Measurements from ENCODE around the gene GPATCH4. TPM values are rescaled to one million over a fixed set of nuclear protein-coding genes. Genes with fewer than 3 reads are reported as not detected.

Gene GPATCH4
- total and polyA plus RNA-seq, 2 of the 4 experiments (the other 2 are of a cell fraction): 32.6 to 41.8 TPM

GRCh38 chr1:156624814-156625435 is 23.6 kb upstream of the GPATCH4 start:
- Histone ChIP-seq H3K9ac (ENCODE audit: low read depth, low read length) (no peak overlapping the region), H2AK5ac (ENCODE audit: low read depth, low read length) (no peak overlapping the region), H4K91ac (ENCODE audit: insufficient read depth, low read depth, low read length) (no peak overlapping the region), H3K9me1 (ENCODE audit: insufficient read depth, low read length) (no peaks in the 10 kb centered on the region), H4K20me1 (ENCODE audit: insufficient read depth, low read length) (peaks cover 7% of the 10 kb centered on the region), H3K4ac (ENCODE audit: low read depth, low read length) (no peak overlapping the region), H3K27ac (ENCODE audit: insufficient read depth, low read length) (no peak overlapping the region), H4K8ac (ENCODE audit: low read depth in 2 of 2, low read length in 2 of 2) (no peak overlapping the region), H3K4me1 (ENCODE audit: control insufficient read depth, insufficient read depth, low read length) (peaks cover 4% of the 10 kb centered on the region), H4K5ac (ENCODE audit: low read depth, low read length) (no peak overlapping the region), H3K4me2 (ENCODE audit: low read depth, low read length) (peak overlapping the region; percentile 90), H2AK9ac (replicated peaks; ENCODE audit: low read depth, low read length, poor library complexity) (no peak overlapping the region), H2BK120ac (ENCODE audit: low read depth, low read length) (no peak overlapping the region), H2BK20ac (ENCODE audit: low read depth, low read length) (no peak overlapping the region), H3K79me1 (ENCODE audit: low read depth in 1 of 2, low read length in 2 of 2) (no peaks in the 10 kb centered on the region), H3K27me3 (ENCODE audit: control insufficient read depth, insufficient read depth, low read length) (peaks cover 58% of the 10 kb centered on the region), H3K14ac (replicated peaks; ENCODE audit: low read depth, low read length) (no peak overlapping the region), H3K18ac (ENCODE audit: low read depth, low read length) (no peak overlapping the region), H3K23ac (ENCODE audit: low read depth, low read length) (no peak overlapping the region), H2AFZ (replicated peaks; ENCODE audit: low read length, poor library complexity) (peak overlapping the region; percentile 86), H3K56ac (ENCODE audit: extremely low read depth, insufficient read depth, low read length) (no peak overlapping the region), H2BK15ac (ENCODE audit: low read depth, low read length) (no peak overlapping the region), H2BK5ac (ENCODE audit: low read depth, low read length, poor library complexity, severe bottlenecking) (no peak overlapping the region), H3K9me3 (ENCODE audit: control insufficient read depth, insufficient read depth, low read length) (no peaks in the 10 kb centered on the region), H3K36me3 (ENCODE audit: control insufficient read depth, insufficient read depth, low read length) (no peaks in the 10 kb centered on the region), H3K4me3 (ENCODE audit: insufficient read depth, low read depth, low read length) (no peak overlapping the region)
- POLR2A ChIA-PET (ENCODE audit: unreplicated experiment): interaction anchor here (0.6 kb wide), 1 partner anchor 900 kb away, joined by 5 read pairs; no protein-coding TSS in a partner anchor
- TF ChIP-seq FOS (IDR thresholded peaks at IDR 0.05; ENCODE audit: low read depth, low read length) (no peak), RFX5 (IDR thresholded peaks at IDR 0.05; ENCODE audit: low read depth, low read length) (no peak), CEBPB (IDR thresholded peaks at IDR 0.05; ENCODE audit: low read depth, low read length) (no peak), USF2 (IDR thresholded peaks at IDR 0.05; ENCODE audit: low read depth, low read length) (no peak), MAFK (IDR thresholded peaks at IDR 0.05; ENCODE audit: low read depth, low read length) (no peak)
- dilution Hi-C loops (cut with HindIII; ENCODE audit: low sequenced_read_pairs, unreplicated experiment) (no loop called here), in situ Hi-C loops (cut with MboI; ENCODE audit: low sequenced_read_pairs) (loop anchor here (5.0 kb wide), 1 partner anchor 32 kb away; no protein-coding TSS in a partner anchor), intact Hi-C loops (cut with micrococcal nuclease) (no loop called here)
- no TSS peak for BruUV-seq (replicated peaks)
- WGBS, 2 experiments (ENCODE audit: extremely low coverage in 2 of 2, insufficient read length in 1 of 2): 2% methylated on average over 38 of the region's 55 CpGs; no CpG with 5 or more reads in 1 of the 2 experiments
- ATAC-seq (ENCODE audit: low read depth) (no peak), DNase-seq (no peak)
- CTCF ChIA-PET: interaction anchor here (0.7 to 1.8 kb wide), 9 partner anchors 32 to 239 kb away, joined by 3 to 9 read pairs (median 3); no protein-coding TSS in a partner anchor

Measured in IMR-90 (cell line).